Right ventricle myocardium inferior (tissue), 1 donor: ENCODE data around the gene PIGQ. TPM values are rescaled to one million over a fixed set of nuclear protein-coding genes. Genes with fewer than 3 reads are reported as not detected.

ENCODE experiments used
- ATAC-seq: fragments of 200-7000 bp; cut with Tn5 transposase; one replicate; pipeline ENCODE4 v1.9.1; 2020; ENCODE audit warnings: mild to moderate bottlenecking, moderate library complexity
- DNase-seq: peaks from one replicate; pipeline ENCODE4 v3.0.0; 2021; ENCODE audit errors: missing footprints
- intact Hi-C: fragments of 100-400 bp; cut with DNase I; formaldehyde crosslinking; loops from one replicate; pipeline ENCODE4 v1.11.0; 2022
- total RNA-seq: library from RNA; stranded (reverse); fragmentation: NEBNext Ultra II Directional; extraction: Animal tissue kit (Norgen Biotek cat#: 25700); gene quantifications from one replicate; pipeline ENCODE4 v1.2.1, GENCODE V29; 2021
- donor health status: DM: no; HTN: yes; CAD: no; lungs with severe emphysema.

PIGQ gene
- total RNA-seq, 1 donor from 2014 or later, result 16.6 TPM

DNA sequence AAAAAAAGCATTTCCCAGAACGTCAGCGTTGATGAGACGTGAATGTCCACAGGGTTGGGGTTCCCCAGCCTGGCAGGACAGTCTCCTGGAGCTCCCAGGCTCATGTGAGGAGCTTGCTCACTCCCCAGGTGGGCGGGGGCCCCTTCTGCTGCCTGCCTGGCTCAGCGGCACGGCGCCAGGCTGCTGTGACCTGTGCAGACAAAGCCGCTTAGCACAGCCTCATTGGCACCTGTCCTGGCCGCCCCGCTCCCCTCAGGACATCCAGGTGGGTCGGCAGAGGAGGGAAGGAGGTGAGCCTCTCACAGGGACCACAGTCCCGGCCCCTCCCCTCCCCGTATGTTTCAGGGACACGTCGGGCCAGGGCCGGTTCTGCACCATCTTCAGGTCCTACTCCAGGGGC is 48.1 kb downstream of the PIGQ start:
- intact Hi-C loops, result no loop called here
- DNase-seq, result peak; percentile 22
- no peak for ATAC-seq

- peak; percentile 48 for DNase-seq
- ATAC-seq, result no peak
- intact Hi-C loops, result no loop called here
Observed at GRCh38 chr16:619476-620100, 49.8 kb downstream of the PIGQ start.

GRCh38 chr16:620700-621525 is 51.1 kb downstream of the PIGQ start:
- ATAC-seq (no peak), DNase-seq (peak; percentile 55)
- intact Hi-C loops, result no loop called here

DNA sequence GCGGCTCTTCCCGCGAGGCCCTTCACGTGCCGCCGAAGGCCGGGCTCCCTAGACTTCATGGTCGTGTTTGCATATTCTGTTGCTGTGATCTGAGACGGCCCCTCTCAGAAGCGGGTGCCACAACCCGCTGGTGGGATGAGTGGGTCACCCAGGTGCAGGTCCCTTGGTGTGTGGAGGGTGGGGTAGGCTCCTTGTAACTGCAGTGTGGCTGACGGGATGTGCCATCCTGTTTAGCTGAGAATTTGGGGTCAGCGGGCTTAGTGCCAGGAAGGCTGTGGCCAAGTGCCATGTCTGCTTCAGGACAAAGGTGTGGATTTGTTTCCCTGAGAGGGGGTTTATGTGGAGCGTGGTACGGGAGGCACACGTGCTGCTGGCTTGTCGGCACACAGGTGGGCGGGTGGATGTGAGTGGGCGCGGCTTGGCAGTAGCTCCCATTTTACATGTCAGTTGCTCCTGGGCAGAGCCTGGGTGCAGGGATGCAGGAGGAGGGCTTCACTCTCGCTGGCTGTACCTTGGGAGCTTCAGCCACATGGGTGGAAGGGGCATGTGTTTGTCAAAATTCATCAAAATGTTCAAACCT is 51.8 kb downstream of the PIGQ start:
- intact Hi-C loops, result no loop called here
- peak; percentile 35 for DNase-seq
- no peak for ATAC-seq

DNA sequence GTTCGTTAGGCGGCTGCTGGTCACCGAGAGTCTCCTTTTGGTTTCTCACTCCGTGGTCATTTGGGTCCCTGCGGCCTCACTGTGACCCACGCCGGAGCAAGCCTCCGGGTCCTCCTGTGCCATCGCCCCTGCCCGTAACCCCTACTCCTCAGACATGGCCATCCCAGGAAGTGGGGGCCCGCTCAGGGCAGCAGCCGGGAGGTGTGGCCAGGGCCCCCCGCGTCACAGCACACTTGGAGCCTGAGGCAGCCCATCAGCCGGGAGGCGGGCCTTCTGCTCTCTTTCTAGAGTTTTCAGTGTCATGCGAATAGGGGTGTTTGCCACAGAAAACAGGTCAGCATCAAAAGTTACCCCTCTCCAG is 53.1 kb downstream of the PIGQ start:
- intact Hi-C loops, result no loop called here
- ATAC-seq, result no peak
- DNase-seq, result peak; percentile 8

DNA sequence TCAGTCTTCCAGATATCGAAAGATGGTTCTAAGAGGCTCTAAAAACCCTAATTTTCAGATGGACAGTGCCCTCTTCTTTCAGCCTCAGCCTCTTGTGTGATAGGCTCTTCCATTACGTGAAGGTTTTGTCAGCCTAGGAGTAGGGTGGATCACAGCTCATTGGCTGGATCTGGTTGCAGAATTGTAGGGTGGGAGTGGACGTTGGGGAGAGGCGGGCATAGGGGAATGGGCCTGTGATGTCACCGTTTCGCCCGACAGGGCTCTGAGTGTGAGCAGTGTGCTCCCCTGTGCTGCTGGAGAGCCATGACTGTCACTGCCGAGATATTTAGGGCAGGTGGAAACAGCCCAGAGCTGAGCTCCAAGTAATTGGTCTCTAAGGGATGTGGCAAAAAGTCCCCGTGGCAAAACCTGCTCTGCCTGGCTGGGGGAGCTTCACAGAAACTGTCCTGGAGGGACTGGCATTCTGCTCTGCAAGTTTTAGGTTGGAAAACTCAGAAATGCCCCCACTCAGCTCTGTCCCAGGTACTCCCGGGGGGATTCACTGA is 54.8 kb downstream of the PIGQ start:
- ATAC-seq (no peak), DNase-seq (no peak)
- intact Hi-C loops, result no loop called here

- ATAC-seq (no peak), DNase-seq (peak; percentile 59)
- intact Hi-C loops, result no loop called here
Observed at GRCh38 chr16:625117-625976, 55.6 kb downstream of the PIGQ start.

DNA sequence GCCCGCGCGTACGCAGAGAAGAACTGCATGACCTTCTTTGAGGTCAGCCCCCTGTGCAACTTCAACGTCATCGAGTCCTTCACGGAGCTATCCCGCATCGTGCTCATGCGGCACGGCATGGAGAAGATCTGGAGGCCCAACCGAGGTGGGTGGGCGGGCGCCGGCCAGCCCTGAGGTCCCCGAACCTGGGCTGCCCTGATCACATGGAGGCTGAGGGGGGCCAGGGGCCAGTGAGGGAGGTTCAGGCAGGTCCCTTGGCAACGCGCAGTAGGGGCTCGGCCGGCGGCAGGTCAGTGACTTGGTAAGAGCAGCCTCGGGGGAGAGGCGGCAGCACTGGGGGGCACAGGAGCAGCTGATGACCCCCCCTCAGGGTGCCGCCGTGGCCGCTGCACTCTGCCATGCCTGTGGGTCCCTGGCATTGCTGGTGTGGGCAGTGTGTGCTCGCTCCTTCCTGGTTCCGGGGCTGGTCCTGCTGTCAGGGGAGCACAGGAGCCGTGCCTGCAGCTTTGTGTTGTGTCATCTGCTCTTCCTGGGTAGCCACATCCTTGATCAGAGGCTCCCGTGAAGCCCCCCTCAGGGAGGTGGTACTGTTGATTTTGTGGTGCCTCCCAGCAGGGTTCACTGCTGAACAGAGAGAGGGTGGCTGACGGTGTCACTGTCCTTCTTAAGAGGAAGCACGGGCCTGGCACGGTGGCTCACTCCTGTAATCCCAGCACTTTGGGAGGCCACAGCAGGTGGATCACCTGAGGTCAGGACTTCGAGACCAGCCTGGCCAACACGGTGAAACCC is 56.4 kb downstream of the PIGQ start:
- peak; percentile 68 for DNase-seq
- ATAC-seq, result no peak
- intact Hi-C loops, result no loop called here

- DNase-seq (peak; percentile 65), ATAC-seq (no peak)
- intact Hi-C loops, result no loop called here
Observed at GRCh38 chr16:626787-627453, 57.2 kb downstream of the PIGQ start.

GRCh38 chr16:627454-628239 is 57.9 kb downstream of the PIGQ start:
- DNase-seq (peak; percentile 66), ATAC-seq (no peak)
- intact Hi-C loops, result no loop called here

GRCh38 chr16:628321-629061 is 58.7 kb downstream of the PIGQ start:
- intact Hi-C loops, result no loop called here
- peak; percentile 62 for DNase-seq
- ATAC-seq, result no peak

GRCh38 chr16:629185-629832 is 59.5 kb downstream of the PIGQ start:
- intact Hi-C loops, result no loop called here
- ATAC-seq (peak; percentile 14), DNase-seq (peak; percentile 43)

- no peak for DNase-seq
- intact Hi-C loops, result no loop called here
- peak; percentile 2 for ATAC-seq
Observed at GRCh38 chr16:629833-630248, 60.1 kb downstream of the PIGQ start.

- intact Hi-C loops, result no loop called here
- no peak for ATAC-seq
- peak; percentile 64 for DNase-seq
Observed at GRCh38 chr16:630249-630814, 60.6 kb downstream of the PIGQ start.

DNA sequence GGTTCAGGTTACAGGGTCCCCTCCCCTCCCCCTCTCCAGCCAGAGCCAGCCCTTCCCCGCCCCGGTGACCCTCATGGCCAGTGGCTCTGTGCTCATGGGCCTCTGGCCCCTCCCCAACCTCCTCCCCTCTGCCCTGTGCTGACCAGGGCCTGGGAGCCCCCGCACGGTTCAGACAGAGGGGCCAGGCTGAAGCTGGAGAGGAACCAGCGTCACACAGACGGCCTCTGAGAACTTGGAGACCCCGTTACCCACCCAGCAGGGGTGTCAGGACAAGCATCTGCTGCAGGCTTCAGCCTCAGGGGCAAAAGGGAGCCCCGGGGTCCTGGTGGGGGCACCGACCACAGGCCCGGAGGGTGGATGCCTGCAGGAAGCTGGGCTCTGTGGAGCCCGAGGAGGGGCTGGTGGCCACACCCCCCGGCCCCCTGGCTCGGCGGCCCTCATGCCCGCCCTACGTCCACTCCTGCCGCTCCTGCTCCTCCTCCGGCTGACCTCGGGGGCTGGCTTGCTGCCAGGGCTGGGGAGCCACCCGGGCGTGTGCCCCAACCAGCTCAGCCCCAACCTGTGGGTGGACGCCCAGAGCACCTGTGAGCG is 61.1 kb downstream of the PIGQ start, which contains the start of gene WFIKKN1:
Gene WFIKKN1 (plus strand): TSS at position 171 of the 591 bp plus-strand sequence. CDS start 269 bp downstream, at position 440.
- DNase-seq (no peak), ATAC-seq (no peak)
- intact Hi-C loops, result no loop called here
